Caco-2 (cell line): ENCODE measurements around the gene PIEZO1. TPM values are rescaled to one million over a fixed set of nuclear protein-coding genes. Genes with fewer than 3 reads are reported as not detected.

Source experiments
- BruUV-seq: library from RNA; stranded (reverse); fragments of 400-500 nt; replicated peaks from 2 replicates; lab custom pipeline; 2021; lab: Mats Ljungman, UMichigan
- CTCF ChIA-PET: fragments of 300-600 bp; sonication (Branson Sonifier 250); formaldehyde crosslinking; loops from one replicate; lab custom pipeline; 2022; ENCODE audit warnings: antibody characterized with exemption; lab: Charles Lee
- POLR2A ChIA-PET: fragments of 300-600 bp; sonication (Branson Sonifier 250); formaldehyde crosslinking; loops from one replicate; lab custom pipeline; 2022; ENCODE audit warnings: antibody characterized with exemption; lab: Charles Lee
- DNase-seq, 2 experiments: peaks; one replicate each; pipeline versions ENCODE4 v3.0.0 to v3.0.0-alpha.2; 2020 to 2022
- H3K27me3 ChIP-seq: replicated peaks from 2 replicates; pipeline ENCODE4 v1.6.0; 2011; ENCODE audit warnings: low read length; ENCODE audit not compliant: control insufficient read depth, insufficient read depth
- H3K36me3 ChIP-seq: 2 replicates; pipeline ENCODE4 v1.5.1; 2011; ENCODE audit warnings: low read length; ENCODE audit not compliant: control insufficient read depth, insufficient read depth
- H3K4me1 ChIP-seq: fragments of 250-450 bp; sonication (Bioruptor Pico); 2 replicates; pipeline ENCODE4 v1.5.1; 2020; ENCODE audit warnings: mild to moderate bottlenecking
- H3K4me3 ChIP-seq: 2 replicates; pipeline ENCODE4 v1.5.1; 2011; ENCODE audit warnings: low read depth, mild to moderate bottlenecking, control low read depth, low read length
- H3K9me3 ChIP-seq: fragments of 250-450 bp; sonication (Bioruptor Pico); 2 replicates; pipeline ENCODE4 v1.5.1; 2020; ENCODE audit warnings: mild to moderate bottlenecking, moderate library complexity
- H3K27ac Mint-ChIP-seq: one replicate; pipeline ENCODE4 v1.8.0; 2022; ENCODE audit warnings: mixed read lengths; ENCODE audit not compliant: unreplicated experiment
- H3K27me3 Mint-ChIP-seq: one replicate; pipeline ENCODE4 v1.8.0; 2022; ENCODE audit warnings: mixed read lengths; ENCODE audit not compliant: insufficient read depth, unreplicated experiment
- H3K36me3 Mint-ChIP-seq: one replicate; pipeline ENCODE4 v1.8.0; 2022; ENCODE audit warnings: mild to moderate bottlenecking, mixed read lengths; ENCODE audit not compliant: insufficient read depth, unreplicated experiment
- H3K4me1 Mint-ChIP-seq: one replicate; pipeline ENCODE4 v1.8.0; 2022; ENCODE audit warnings: low read depth, mixed read lengths; ENCODE audit not compliant: unreplicated experiment
- H3K4me3 Mint-ChIP-seq: one replicate; pipeline ENCODE4 v1.8.0; 2022; ENCODE audit warnings: mild to moderate bottlenecking, moderate library complexity, mixed read lengths; ENCODE audit not compliant: unreplicated experiment
- H3K9me3 Mint-ChIP-seq: one replicate; pipeline ENCODE4 v1.8.0; 2022; ENCODE audit warnings: mixed read lengths; ENCODE audit not compliant: unreplicated experiment
- intact Hi-C: fragments of 100-400 bp; cut with micrococcal nuclease; formaldehyde crosslinking; loops from one replicate; pipeline ENCODE4 v1.10.0; 2022; ENCODE audit not compliant: unreplicated experiment
- total RNA-seq: library from RNA; stranded (reverse); gene quantifications from 2 replicates; pipeline ENCODE4 v1.2.3, GENCODE V29; 2022
- TF ChIP-seq, protein P1 (sequence below), 2 experiments: fragments of 200-600 bp in 1 of 2; IDR thresholded peaks; 1 replicate in 1 of 2; 2 replicates in 1 of 2; pipeline versions ENCODE4 v1.5.1 to v1.8.0; 2011 to 2022; ENCODE audit warnings: antibody characterized with exemption in 1 of 2, control low read depth in 1 of 2, inconsistent platforms in 1 of 2, low read depth in 1 of 2, low read length in 1 of 2, mild to moderate bottlenecking in 1 of 2, moderate library complexity in 1 of 2; ENCODE audit not compliant: insufficient read depth in 1 of 2, severe bottlenecking in 1 of 2, unreplicated experiment in 1 of 2

The PIEZO1 gene
- total RNA-seq, 1 experiment from 2014 or later = 248 TPM

DNA sequence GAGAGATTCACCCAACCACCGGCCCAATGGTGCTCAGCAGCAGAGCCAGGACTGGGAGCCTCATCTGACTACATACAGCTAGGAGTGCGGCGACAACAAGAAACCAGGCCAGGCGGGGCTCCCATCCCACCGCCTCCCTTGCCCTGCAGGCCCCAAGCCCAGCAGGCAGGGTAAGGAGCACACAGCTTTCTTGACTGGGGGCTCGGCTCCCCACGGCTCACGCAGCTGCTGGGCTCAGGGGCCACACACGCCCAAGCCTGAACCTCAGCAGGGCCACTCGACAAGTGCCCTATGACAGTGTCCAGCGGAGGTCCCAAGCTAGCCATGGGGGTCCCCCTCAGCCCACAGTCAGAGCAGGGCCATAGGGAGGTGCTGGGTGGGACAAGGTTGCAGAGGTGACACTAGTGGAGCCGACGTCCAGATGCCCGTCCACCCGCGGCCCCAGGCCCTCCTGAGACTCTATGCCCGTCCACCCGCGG, 13.7 kb downstream of the PIEZO1 start:
- peaks cover 41% of the 10 kb centered on the region for H3K4me1 Mint-ChIP-seq
- ChIA-PET POLR2A (no interaction called here), CTCF (interaction anchor here (2.1 kb wide), 1 partner anchor 34 kb away, joined by 12 read pairs; no protein-coding TSS in a partner anchor)
- no peaks in the 10 kb centered on the region; the same call in 1 of the 2 replicates for H3K36me3 ChIP-seq
- H3K4me1 ChIP-seq = peaks cover 78% of the 10 kb centered on the region
- no peak for DNase-seq
- H3K9me3 Mint-ChIP-seq = no peaks in the 10 kb centered on the region
- TF ChIP-seq, protein P1, sequence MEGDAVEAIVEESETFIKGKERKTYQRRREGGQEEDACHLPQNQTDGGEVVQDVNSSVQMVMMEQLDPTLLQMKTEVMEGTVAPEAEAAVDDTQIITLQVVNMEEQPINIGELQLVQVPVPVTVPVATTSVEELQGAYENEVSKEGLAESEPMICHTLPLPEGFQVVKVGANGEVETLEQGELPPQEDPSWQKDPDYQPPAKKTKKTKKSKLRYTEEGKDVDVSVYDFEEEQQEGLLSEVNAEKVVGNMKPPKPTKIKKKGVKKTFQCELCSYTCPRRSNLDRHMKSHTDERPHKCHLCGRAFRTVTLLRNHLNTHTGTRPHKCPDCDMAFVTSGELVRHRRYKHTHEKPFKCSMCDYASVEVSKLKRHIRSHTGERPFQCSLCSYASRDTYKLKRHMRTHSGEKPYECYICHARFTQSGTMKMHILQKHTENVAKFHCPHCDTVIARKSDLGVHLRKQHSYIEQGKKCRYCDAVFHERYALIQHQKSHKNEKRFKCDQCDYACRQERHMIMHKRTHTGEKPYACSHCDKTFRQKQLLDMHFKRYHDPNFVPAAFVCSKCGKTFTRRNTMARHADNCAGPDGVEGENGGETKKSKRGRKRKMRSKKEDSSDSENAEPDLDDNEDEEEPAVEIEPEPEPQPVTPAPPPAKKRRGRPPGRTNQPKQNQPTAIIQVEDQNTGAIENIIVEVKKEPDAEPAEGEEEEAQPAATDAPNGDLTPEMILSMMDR (IDR thresholded peaks at IDR 0.05; ENCODE audit: insufficient read depth in 1 of 2, low read depth in 1 of 2, low read length in 1 of 2, severe bottlenecking in 1 of 2, unreplicated experiment in 1 of 2) = no peak
- peaks cover 62% of the 10 kb centered on the region for H3K36me3 Mint-ChIP-seq
- no peaks in the 10 kb centered on the region for H3K27me3 ChIP-seq
- no peak overlapping the region for H3K4me3 ChIP-seq
- peak overlapping the region; percentile 27 for H3K4me3 Mint-ChIP-seq
- H3K27ac Mint-ChIP-seq = peak overlapping the region; percentile 82
- H3K9me3 ChIP-seq = no peaks in the 10 kb centered on the region
- no peaks in the 10 kb centered on the region for H3K27me3 Mint-ChIP-seq
- no TSS peak for BruUV-seq
- intact Hi-C loops = no loop called here

DNA sequence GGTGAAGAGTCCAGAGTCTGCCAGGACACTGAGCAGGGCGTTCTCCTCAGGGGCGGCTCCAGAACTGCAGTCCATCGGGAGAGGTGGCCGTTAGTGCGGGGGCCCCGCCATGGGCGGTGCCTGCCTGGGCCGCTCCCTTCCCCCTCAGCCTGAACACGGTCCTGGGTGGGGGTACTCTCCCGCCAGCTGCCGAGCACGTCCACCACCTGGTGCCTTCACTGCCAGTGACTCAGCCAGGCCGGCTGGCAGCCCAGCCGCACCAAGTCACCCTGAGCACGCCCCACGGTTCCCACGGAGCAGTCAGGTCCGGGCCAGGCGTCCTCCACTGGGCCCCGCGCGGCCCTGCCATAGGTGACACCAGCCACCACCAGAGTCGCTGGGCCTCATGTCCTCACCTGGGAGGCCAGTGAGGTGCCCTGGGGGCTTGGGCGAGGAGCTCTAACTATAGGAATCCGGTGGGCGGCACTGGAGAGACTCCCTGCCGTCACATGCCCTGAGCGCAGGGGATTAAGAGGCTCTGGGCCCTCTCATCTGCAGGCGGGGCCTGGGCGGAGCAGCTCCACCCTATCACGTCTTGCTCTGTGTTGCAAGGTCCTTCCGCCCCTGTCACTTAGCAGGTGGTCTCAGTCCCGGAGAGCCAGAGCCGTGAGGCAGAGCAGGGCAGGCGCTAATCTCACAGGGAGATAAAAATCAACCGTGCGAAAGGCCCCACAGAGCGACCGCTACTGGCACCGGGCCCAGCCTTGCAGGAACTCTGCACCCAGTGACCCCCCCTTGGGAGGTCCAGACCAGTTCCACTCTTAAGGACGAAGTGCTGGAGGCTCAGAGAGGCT, 14.3 kb downstream of the PIEZO1 start:
- intact Hi-C loops = no loop called here
- Histone ChIP-seq H3K9me3 (no peaks in the 10 kb centered on the region), H3K4me3 (no peak overlapping the region), H3K27me3 (no peaks in the 10 kb centered on the region), H3K4me1 (peaks cover 85% of the 10 kb centered on the region), H3K36me3 (no peaks in the 10 kb centered on the region; the same call in 1 of the 2 replicates)
- Mint-ChIP-seq H3K4me3 (peak overlapping the region; percentile 27), H3K27ac (peak overlapping the region; percentile 88), H3K4me1 (peaks cover 41% of the 10 kb centered on the region), H3K27me3 (no peaks in the 10 kb centered on the region), H3K36me3 (peaks cover 62% of the 10 kb centered on the region), H3K9me3 (no peaks in the 10 kb centered on the region)
- POLR2A ChIA-PET = interaction anchor here (0.5 kb wide), 1 partner anchor 82 kb away, joined by 4 read pairs; no protein-coding TSS in a partner anchor
- peak; percentile 83 to 85 for DNase-seq
- CTCF ChIA-PET = interaction anchor here (2.1 kb wide), 1 partner anchor 33 kb away, joined by 12 read pairs; no protein-coding TSS in a partner anchor
- TF ChIP-seq, protein P1 (IDR thresholded peaks at IDR 0.05; ENCODE audit: insufficient read depth in 1 of 2, low read depth in 1 of 2, low read length in 1 of 2, severe bottlenecking in 1 of 2, unreplicated experiment in 1 of 2) = no peak
- BruUV-seq = no TSS peak

DNA sequence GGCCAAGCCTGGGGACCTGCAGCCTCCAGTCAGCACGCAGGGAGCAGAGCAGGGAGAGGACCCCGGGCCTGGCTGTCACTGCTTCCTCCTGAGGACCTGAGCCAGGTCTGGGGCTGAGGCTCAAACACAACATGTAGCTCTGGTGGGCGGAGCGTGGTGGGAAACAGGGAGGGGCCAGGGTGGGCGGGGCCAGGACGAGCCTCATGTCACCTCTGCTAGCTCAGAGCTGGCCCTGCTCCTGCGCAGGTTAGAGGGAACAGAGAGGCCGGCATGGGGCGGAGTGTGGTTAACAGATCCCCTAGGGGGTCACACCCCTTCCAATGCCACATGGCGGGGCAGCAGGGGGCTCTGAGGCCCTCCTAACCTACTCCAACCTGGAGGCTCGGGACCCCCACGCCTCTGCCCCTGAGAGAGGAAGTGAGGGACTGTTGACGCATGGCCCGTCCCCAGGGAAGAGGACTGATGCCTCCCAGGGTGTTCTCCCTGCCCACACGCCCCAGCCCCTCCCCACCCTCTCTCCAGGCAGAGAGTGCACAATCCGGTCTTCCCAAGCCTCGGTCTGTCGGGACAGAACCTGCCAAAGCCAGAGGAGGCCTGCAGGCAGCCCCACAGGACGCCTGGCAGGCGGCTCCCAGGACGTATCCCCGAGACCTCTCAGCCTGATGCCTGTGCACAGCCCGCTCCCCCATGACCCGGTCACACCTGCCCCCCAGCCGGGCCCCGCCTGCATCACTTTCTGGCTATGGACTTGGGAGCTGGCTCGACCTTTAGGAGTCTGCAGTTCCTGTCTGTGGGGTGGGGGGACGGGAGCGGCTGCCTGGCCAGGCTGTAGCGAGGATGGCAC, 15.2 kb downstream of the PIEZO1 start:
- peaks cover 35% of the 10 kb centered on the region for H3K4me1 Mint-ChIP-seq
- Histone ChIP-seq H3K4me1 (peaks cover 92% of the 10 kb centered on the region), H3K27me3 (no peaks in the 10 kb centered on the region), H3K36me3 (no peaks in the 10 kb centered on the region; the same call in 1 of the 2 replicates), H3K4me3 (no peak overlapping the region), H3K9me3 (no peaks in the 10 kb centered on the region)
- intact Hi-C loops = no loop called here
- CTCF ChIA-PET = interaction anchor here (1.0 to 2.1 kb wide), 4 partner anchors 11 to 32 kb away, joined by 3 to 12 read pairs (median 6); no protein-coding TSS in a partner anchor
- H3K27ac Mint-ChIP-seq = peak overlapping the region; percentile 88
- no peaks in the 10 kb centered on the region for H3K9me3 Mint-ChIP-seq
- TF ChIP-seq, protein P1 (IDR thresholded peaks at IDR 0.05; ENCODE audit: insufficient read depth in 1 of 2, low read depth in 1 of 2, low read length in 1 of 2, severe bottlenecking in 1 of 2, unreplicated experiment in 1 of 2) = no peak
- no peaks in the 10 kb centered on the region for H3K27me3 Mint-ChIP-seq
- POLR2A ChIA-PET = interaction anchor here (0.5 kb wide), 1 partner anchor 9 kb away, joined by 3 read pairs; no protein-coding TSS in a partner anchor
- no TSS peak for BruUV-seq
- peaks cover 65% of the 10 kb centered on the region for H3K36me3 Mint-ChIP-seq
- DNase-seq = peak; percentile 51 to 73
- H3K4me3 Mint-ChIP-seq = peak overlapping the region; percentile 60
